ENCODE measurements around the gene KRT80. TPM values are rescaled to one million over a fixed set of nuclear protein-coding genes. Genes with fewer than 3 reads are reported as not detected.

KRT80 gene
- total and polyA plus RNA-seq, 2 experiments from 2014 or later = not detected

DNA sequence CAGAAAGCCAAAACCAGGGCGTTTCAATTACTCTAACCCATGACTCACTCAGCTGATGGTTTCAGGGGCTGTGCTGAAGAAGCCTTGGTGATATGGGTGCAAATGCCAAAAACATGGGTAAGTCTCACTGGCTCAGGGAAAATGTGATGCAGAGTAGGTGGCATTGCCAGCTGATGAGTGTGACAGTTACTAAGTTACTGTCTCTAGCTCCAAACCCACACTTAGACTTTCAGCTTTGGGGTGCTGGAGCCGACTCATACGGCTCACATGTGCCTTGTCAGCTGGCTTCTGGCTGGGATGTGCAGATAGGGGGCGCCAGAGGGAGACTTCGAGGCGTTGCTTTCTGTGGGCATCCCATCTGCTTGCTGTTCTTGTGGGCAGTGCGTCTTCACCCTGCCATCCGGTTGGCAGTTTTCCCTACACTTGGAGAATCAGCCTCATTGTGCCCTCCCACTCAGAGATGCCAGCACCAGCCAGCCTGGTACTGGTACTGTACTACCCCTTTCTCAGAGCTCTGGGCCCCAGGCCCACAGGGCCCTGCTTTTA lies 30.2 kb upstream of the KRT80 start:
- no peaks in the 10 kb centered on the region for H3K4me1 ChIP-seq (ENCODE audit: low read depth)
- peak; percentile 32 to 62 for DNase-seq (ENCODE audit: low read depth in 1 of 2, low spot score in 1 of 2)
- H3K4me3 ChIP-seq = no peak overlapping the region
- H3K27me3 ChIP-seq = peaks cover 66% of the 10 kb centered on the region
- H3K9me3 ChIP-seq (ENCODE audit: low read depth) = no peaks in the 10 kb centered on the region
- H3K36me3 ChIP-seq = no peaks in the 10 kb centered on the region
- TF ChIP-seq CTCF (IDR thresholded peaks at IDR 0.05; ENCODE audit: low read depth, low read length) = peak; percentile 67
- H3K27ac ChIP-seq = no peak overlapping the region

DNA sequence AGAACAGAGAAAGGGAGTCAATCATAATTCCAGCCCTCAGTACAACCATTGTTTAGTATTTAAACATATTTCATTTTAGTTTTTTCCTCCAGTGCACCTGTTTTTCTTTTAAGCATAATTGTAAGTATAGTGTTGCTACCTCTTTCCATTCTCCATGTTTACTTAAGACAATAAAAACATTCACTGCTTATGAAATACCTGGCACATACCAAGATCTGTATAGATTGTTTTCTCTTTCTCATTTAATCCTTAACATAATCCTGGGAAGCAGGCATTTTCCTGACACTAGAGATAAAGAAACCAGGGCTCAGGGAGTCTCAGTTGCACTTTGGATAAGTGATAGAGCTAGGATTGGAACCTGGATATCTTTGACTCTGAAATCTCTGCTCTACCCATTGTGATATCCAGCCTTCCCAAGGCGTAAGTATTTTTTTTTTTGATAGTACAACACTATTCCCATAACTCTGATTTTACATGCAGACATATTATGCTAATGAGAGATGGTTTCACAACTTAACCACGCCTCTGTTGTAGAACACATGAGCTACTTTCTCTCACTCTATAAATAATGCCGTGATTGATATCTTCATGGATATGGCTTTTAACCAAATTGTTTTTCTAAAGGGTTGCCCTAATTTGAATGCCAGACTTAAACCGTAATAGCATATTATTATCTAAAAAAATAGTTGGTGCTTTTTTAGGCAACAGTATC lies 29.4 kb upstream of the KRT80 start:
- no peaks in the 10 kb centered on the region for H3K4me1 ChIP-seq (ENCODE audit: low read depth)
- no peak for DNase-seq (ENCODE audit: low read depth in 1 of 2, low spot score in 1 of 2)
- H3K27me3 ChIP-seq = peaks cover 59% of the 10 kb centered on the region
- H3K9me3 ChIP-seq (ENCODE audit: low read depth) = no peaks in the 10 kb centered on the region
- H3K4me3 ChIP-seq = no peak overlapping the region
- no peak for TF ChIP-seq CTCF (IDR thresholded peaks at IDR 0.05; ENCODE audit: low read depth, low read length)
- no peak overlapping the region for H3K27ac ChIP-seq
- no peaks in the 10 kb centered on the region for H3K36me3 ChIP-seq

DNA sequence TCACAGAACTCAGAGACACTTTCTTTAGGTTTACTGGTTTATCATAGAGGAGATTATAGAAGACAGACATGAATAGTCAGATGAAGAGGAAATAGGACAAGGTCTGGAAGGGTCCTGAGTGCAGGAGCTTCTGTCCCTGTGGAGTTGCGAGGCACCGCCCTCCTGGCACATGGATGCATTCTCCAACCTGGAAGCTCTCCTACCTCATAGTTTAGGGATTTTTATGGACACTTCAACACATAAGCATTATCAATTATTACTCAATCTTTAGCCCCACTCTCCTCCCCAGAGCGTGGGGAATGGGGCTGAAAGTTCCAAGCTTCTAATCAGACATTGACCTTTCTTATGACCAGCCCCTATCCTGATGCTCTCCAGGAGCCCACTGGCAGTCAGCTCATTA lies 28.7 kb upstream of the KRT80 start:
- no peak for DNase-seq (ENCODE audit: low read depth in 1 of 2, low spot score in 1 of 2)
- no peak for TF ChIP-seq CTCF (IDR thresholded peaks at IDR 0.05; ENCODE audit: low read depth, low read length)
- H3K4me1 ChIP-seq (ENCODE audit: low read depth) = peaks cover 5% of the 10 kb centered on the region
- H3K9me3 ChIP-seq (ENCODE audit: low read depth) = no peaks in the 10 kb centered on the region
- H3K36me3 ChIP-seq = no peaks in the 10 kb centered on the region
- H3K27me3 ChIP-seq = peaks cover 52% of the 10 kb centered on the region
- no peak overlapping the region for H3K4me3 ChIP-seq
- no peak overlapping the region for H3K27ac ChIP-seq

GRCh38 chr12:52218001-52218400 lies 26.2 kb upstream of the KRT80 start:
- Histone ChIP-seq H3K9me3 (ENCODE audit: low read depth) (no peaks in the 10 kb centered on the region), H3K4me1 (ENCODE audit: low read depth) (peaks cover 7% of the 10 kb centered on the region), H3K4me3 (no peak overlapping the region), H3K27me3 (peaks cover 36% of the 10 kb centered on the region), H3K27ac (no peak overlapping the region), H3K36me3 (no peaks in the 10 kb centered on the region)
- DNase-seq (ENCODE audit: low read depth in 1 of 2, low spot score in 1 of 2) = no peak
- TF ChIP-seq CTCF (IDR thresholded peaks at IDR 0.05; ENCODE audit: low read depth, low read length) = no peak

DNA sequence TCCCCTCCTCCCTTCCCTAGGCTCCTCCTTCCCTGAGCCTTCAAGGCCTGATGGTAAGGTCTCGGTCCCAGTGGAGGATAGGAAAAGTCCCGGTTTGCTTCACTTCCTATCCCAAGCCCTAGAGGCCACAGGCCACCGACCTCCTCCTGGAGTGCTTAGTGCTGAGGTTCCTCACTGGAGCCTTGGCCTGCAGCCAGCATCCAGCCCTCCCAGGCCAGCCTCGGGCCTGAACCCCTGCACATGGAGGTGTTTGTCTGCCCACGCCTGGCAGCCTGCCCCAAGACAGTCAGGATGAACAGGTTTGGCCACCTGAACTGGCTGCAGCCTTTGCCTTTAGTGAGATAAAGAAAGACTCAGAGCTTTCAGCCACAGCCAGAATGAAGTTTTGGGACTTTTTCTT lies 25.4 kb upstream of the KRT80 start:
- no peak overlapping the region for H3K27ac ChIP-seq
- H3K36me3 ChIP-seq = no peaks in the 10 kb centered on the region
- peaks cover 33% of the 10 kb centered on the region for H3K27me3 ChIP-seq
- peaks cover 7% of the 10 kb centered on the region for H3K4me1 ChIP-seq (ENCODE audit: low read depth)
- H3K4me3 ChIP-seq = no peak overlapping the region
- no peaks in the 10 kb centered on the region for H3K9me3 ChIP-seq (ENCODE audit: low read depth)
- DNase-seq (ENCODE audit: low read depth in 1 of 2, low spot score in 1 of 2) = no peak
- TF ChIP-seq CTCF (IDR thresholded peaks at IDR 0.05; ENCODE audit: low read depth, low read length) = no peak

Data from cardiac muscle cell (in vitro differentiated cells and primary cell).